Measurements from ENCODE around the gene ATXN3L. TPM values are rescaled to one million over a fixed set of nuclear protein-coding genes. Genes with fewer than 3 reads are reported as not detected.

The ATXN3L gene
- total RNA-seq, 1 donor from 2014 or later, result not detected

DNA sequence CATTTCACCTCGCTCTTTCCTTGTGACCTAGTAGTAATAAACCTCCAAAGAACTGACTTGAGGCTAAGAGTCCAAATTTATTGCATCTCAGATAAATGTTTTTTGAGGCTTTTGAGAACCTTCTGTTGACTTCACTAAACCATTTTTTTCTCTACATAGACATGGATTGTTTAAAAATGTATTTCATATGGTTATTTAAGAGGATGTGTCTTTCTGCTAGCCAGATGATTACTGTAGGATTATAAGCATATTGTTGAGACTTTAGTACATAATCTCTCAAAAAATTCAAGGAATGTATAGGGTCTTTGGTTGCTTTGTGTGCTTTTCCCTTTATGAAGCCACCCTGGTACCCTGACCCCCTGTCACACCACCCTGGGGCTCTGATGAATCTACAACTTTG lies 44.8 kb downstream of the ATXN3L start:
- no peaks in the 10 kb centered on the region for H3K4me1 Mint-ChIP-seq (ENCODE audit: low read depth)
- H3K27me3 Mint-ChIP-seq, result no peaks in the 10 kb centered on the region
- peaks cover 4% of the 10 kb centered on the region for H3K9me3 Mint-ChIP-seq (ENCODE audit: low read depth)
- TF ChIP-seq, protein P1, sequence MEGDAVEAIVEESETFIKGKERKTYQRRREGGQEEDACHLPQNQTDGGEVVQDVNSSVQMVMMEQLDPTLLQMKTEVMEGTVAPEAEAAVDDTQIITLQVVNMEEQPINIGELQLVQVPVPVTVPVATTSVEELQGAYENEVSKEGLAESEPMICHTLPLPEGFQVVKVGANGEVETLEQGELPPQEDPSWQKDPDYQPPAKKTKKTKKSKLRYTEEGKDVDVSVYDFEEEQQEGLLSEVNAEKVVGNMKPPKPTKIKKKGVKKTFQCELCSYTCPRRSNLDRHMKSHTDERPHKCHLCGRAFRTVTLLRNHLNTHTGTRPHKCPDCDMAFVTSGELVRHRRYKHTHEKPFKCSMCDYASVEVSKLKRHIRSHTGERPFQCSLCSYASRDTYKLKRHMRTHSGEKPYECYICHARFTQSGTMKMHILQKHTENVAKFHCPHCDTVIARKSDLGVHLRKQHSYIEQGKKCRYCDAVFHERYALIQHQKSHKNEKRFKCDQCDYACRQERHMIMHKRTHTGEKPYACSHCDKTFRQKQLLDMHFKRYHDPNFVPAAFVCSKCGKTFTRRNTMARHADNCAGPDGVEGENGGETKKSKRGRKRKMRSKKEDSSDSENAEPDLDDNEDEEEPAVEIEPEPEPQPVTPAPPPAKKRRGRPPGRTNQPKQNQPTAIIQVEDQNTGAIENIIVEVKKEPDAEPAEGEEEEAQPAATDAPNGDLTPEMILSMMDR (IDR thresholded peaks at IDR 0.05; ENCODE audit: unreplicated experiment), result no peak
- H3K4me3 Mint-ChIP-seq (ENCODE audit: low read depth), result no peak overlapping the region
- no peak overlapping the region for H3K27ac Mint-ChIP-seq
- H3K36me3 Mint-ChIP-seq (ENCODE audit: insufficient read depth), result no peaks in the 10 kb centered on the region
- no peak for DNase-seq (ENCODE audit: low spot score, unreplicated experiment)

- no peak for DNase-seq (ENCODE audit: low spot score, unreplicated experiment)
- Mint-ChIP-seq H3K4me3 (ENCODE audit: low read depth) (no peak overlapping the region), H3K27me3 (no peaks in the 10 kb centered on the region), H3K4me1 (ENCODE audit: low read depth) (no peaks in the 10 kb centered on the region), H3K27ac (no peak overlapping the region), H3K9me3 (ENCODE audit: low read depth) (peaks cover 4% of the 10 kb centered on the region), H3K36me3 (ENCODE audit: insufficient read depth) (no peaks in the 10 kb centered on the region)
- TF ChIP-seq, protein P1 (IDR thresholded peaks at IDR 0.05; ENCODE audit: unreplicated experiment), result no peak
These were observed 47.4 kb downstream of the ATXN3L start for GRCh38 chrX:13272426-13272825.

- TF ChIP-seq, protein P1 (IDR thresholded peaks at IDR 0.05; ENCODE audit: unreplicated experiment), result no peak
- no peaks in the 10 kb centered on the region for H3K4me1 Mint-ChIP-seq (ENCODE audit: low read depth)
- no peak overlapping the region for H3K4me3 Mint-ChIP-seq (ENCODE audit: low read depth)
- no peak overlapping the region for H3K27ac Mint-ChIP-seq
- no peak for DNase-seq (ENCODE audit: low spot score, unreplicated experiment)
- no peaks in the 10 kb centered on the region for H3K36me3 Mint-ChIP-seq (ENCODE audit: insufficient read depth)
- H3K9me3 Mint-ChIP-seq (ENCODE audit: low read depth), result no peaks in the 10 kb centered on the region
- H3K27me3 Mint-ChIP-seq, result no peaks in the 10 kb centered on the region
These were observed 48.3 kb downstream of the ATXN3L start for GRCh38 chrX:13271511-13271910.

GRCh38 chrX:13270360-13270759 lies 49.5 kb downstream of the ATXN3L start:
- no peak for DNase-seq (ENCODE audit: low spot score, unreplicated experiment)
- Mint-ChIP-seq H3K4me3 (ENCODE audit: low read depth) (no peak overlapping the region), H3K4me1 (ENCODE audit: low read depth) (no peaks in the 10 kb centered on the region), H3K36me3 (ENCODE audit: insufficient read depth) (no peaks in the 10 kb centered on the region), H3K9me3 (ENCODE audit: low read depth) (no peaks in the 10 kb centered on the region), H3K27me3 (no peaks in the 10 kb centered on the region), H3K27ac (no peak overlapping the region)
- TF ChIP-seq, protein P1 (IDR thresholded peaks at IDR 0.05; ENCODE audit: unreplicated experiment), result no peak

DNA sequence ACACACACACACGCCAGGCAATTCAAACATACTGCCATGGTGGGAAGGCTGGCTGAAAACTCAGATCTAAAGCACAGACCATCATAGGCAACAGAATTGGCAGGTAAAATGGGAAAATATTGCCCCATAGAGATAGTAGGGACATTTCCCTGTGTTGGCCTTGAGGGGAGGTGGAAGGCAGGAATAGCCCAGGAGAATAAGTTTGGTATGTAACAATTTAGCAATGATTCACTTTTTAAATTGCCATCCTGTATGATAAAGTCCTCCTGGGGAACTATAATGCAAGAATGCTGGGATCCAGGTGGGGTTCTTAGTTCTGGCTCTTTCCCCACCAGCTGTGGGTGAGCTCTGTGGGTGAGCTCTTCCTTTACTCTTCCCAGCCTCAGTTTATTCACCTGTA lies 51.0 kb downstream of the ATXN3L start:
- Mint-ChIP-seq H3K9me3 (ENCODE audit: low read depth) (no peaks in the 10 kb centered on the region), H3K27me3 (no peaks in the 10 kb centered on the region), H3K4me1 (ENCODE audit: low read depth) (no peaks in the 10 kb centered on the region), H3K27ac (no peak overlapping the region), H3K36me3 (ENCODE audit: insufficient read depth) (no peaks in the 10 kb centered on the region), H3K4me3 (ENCODE audit: low read depth) (no peak overlapping the region)
- TF ChIP-seq, protein P1 (IDR thresholded peaks at IDR 0.05; ENCODE audit: unreplicated experiment), result no peak
- no peak for DNase-seq (ENCODE audit: low spot score, unreplicated experiment)

Other genes starting within 250 kb of the ATXN3L start
- gene EGFL6, start 249.5 kb upstream of the ATXN3L start, total RNA-seq, result 0.29 and 0.34 TPM in 2 replicates